GM12878 (cell line): ENCODE data around the gene POC1B. TPM values are rescaled to one million over a fixed set of nuclear protein-coding genes. Genes with fewer than 3 reads are reported as not detected.

ENCODE experiments used
- ATAC-seq: fragments of 200-7000 bp; cut with Tn5 transposase; 3 replicates; pipeline ENCODE4 v1.9.1; 2020; ENCODE audit warnings: mild to moderate bottlenecking, moderate library complexity
- BruUV-seq: library from RNA; stranded (reverse); fragments of 400-500 nt; replicated peaks from 2 replicates; lab custom pipeline; 2021; lab: Mats Ljungman, UMichigan
- CTCF ChIA-PET: fragments of 300-600 bp; sonication (Branson Sonifier 250); formaldehyde crosslinking; extraction: SDS; loops from one replicate; lab custom pipeline; 2021; ENCODE audit warnings: inconsistent platforms; lab: Yijun Ruan, JAX
- POLR2A ChIA-PET: fragments of 350-600 bp; formaldehyde crosslinking; extraction: SDS; loops from one replicate; lab custom pipeline; 2021; ENCODE audit warnings: inconsistent platforms; lab: Charles Lee
- RAD21 ChIA-PET: fragments of 300-600 bp; sonication (Branson Sonifier 250); formaldehyde crosslinking; loops from one replicate; lab custom pipeline; 2023; ENCODE audit warnings: antibody characterized with exemption; ENCODE audit not compliant: unreplicated experiment; lab: Charles Lee
- SMC1A ChIA-PET: fragments of 300-600 bp; sonication (Branson Sonifier 250); formaldehyde crosslinking; loops from one replicate; lab custom pipeline; 2023; ENCODE audit not compliant: unreplicated experiment, uncharacterized antibody; lab: Charles Lee
- DNase-seq: peaks from one replicate; pipeline ENCODE4 v3.0.0-alpha.2; 2011; ENCODE audit warnings: low read depth, low spot score
- FAIRE-seq: peaks from 3 replicates; lab custom pipeline; 2011; peaks lifted over from hg19 to GRCh38; lab: Jason Lieb, UNC
- H2AFZ ChIP-seq: 2 replicates; pipeline ENCODE4 v1.6.0; 2011; ENCODE audit warnings: low read depth, low read length, control low read depth; ENCODE audit not compliant: control insufficient read depth
- H3K27ac ChIP-seq: 2 replicates; pipeline ENCODE4 v1.5.1; 2011; ENCODE audit warnings: control low read depth; ENCODE audit not compliant: control insufficient read depth, insufficient read depth
- H3K27me3 ChIP-seq, 2 experiments: replicated peaks in 1 of 2; 2 replicates each; pipeline versions ENCODE4 v1.6.0 to v1.6.1; 2011; ENCODE audit warnings: low read length in 1 of 2; ENCODE audit not compliant: control insufficient read depth in 2 of 2, insufficient read depth in 2 of 2
- H3K36me3 ChIP-seq, 2 experiments: 2 replicates each; pipeline ENCODE4 v1.5.1; 2011; ENCODE audit warnings: low read length in 1 of 2; ENCODE audit not compliant: control insufficient read depth in 2 of 2, insufficient read depth in 2 of 2
- H3K4me1 ChIP-seq: 2 replicates; pipeline ENCODE4 v1.6.1; 2011; ENCODE audit warnings: mild to moderate bottlenecking, low read length, moderate library complexity, mixed read lengths; ENCODE audit not compliant: control insufficient read depth, insufficient read depth
- H3K4me2 ChIP-seq: 2 replicates; pipeline ENCODE4 v1.6.0; 2011; ENCODE audit warnings: control low read depth; ENCODE audit not compliant: control insufficient read depth, insufficient read depth
- H3K4me3 ChIP-seq: fragments of 200-600 bp; sonication (generic); 2 replicates; pipeline ENCODE4 v1.5.1; 2016
- H3K79me2 ChIP-seq: 2 replicates; pipeline ENCODE4 v1.6.0; 2011; ENCODE audit warnings: low read length; ENCODE audit not compliant: control insufficient read depth, insufficient read depth
- H3K9ac ChIP-seq: 2 replicates; pipeline ENCODE4 v1.8.0; 2011; ENCODE audit warnings: low read length, control low read depth, mixed read lengths; ENCODE audit not compliant: control insufficient read depth, insufficient read depth
- H3K9me3 ChIP-seq: replicated peaks from 3 replicates; pipeline ENCODE4 v1.5.1; 2011; ENCODE audit warnings: mild to moderate bottlenecking, low read length; ENCODE audit not compliant: control insufficient read depth, insufficient read depth
- H4K20me1 ChIP-seq: 2 replicates; pipeline ENCODE4 v1.6.0; 2011; ENCODE audit not compliant: control insufficient read depth, insufficient read depth
- BRCA1 ChIP-seq: IDR thresholded peaks from 2 replicates; pipeline ENCODE4 v1.6.1; 2011; ENCODE audit warnings: low read depth, low read length, improper control_type of control experiment
- CHD4 ChIP-seq: fragments of 200-600 bp; sonication (generic); IDR thresholded peaks from 2 replicates; pipeline ENCODE4 v1.6.1; 2016; ENCODE audit warnings: mild to moderate bottlenecking
- EED ChIP-seq: sonication (generic); IDR thresholded peaks from 2 replicates; pipeline ENCODE4 v1.6.1; 2016; ENCODE audit warnings: antibody characterized with exemption, low read depth
- GABPA ChIP-seq: IDR thresholded peaks from 2 replicates; pipeline ENCODE4 v1.6.1; 2014; ENCODE audit warnings: antibody characterized with exemption, low read depth, mild to moderate bottlenecking, inconsistent platforms
- HDAC6 ChIP-seq: fragments of 200-600 bp; sonication (generic); IDR thresholded peaks from one replicate; pipeline ENCODE4 v1.8.0; 2017; ENCODE audit warnings: antibody characterized with exemption; ENCODE audit not compliant: unreplicated experiment
- KLF5 ChIP-seq: fragments of 450-650 bp; IDR thresholded peaks from 2 replicates; pipeline ENCODE4 v1.6.1; 2014; ENCODE audit warnings: mild to moderate bottlenecking; ENCODE audit not compliant: partially characterized antibody
- MTA3 ChIP-seq: IDR thresholded peaks from 2 replicates; pipeline ENCODE4 v1.6.1; 2012; ENCODE audit warnings: low read length, inconsistent platforms, borderline replicate concordance
- NBN ChIP-seq: fragments of 450-650 bp; IDR thresholded peaks from 2 replicates; pipeline ENCODE4 v1.6.1; 2016
- NFYA ChIP-seq: IDR thresholded peaks from 2 replicates; pipeline ENCODE4 v1.6.1; 2011; ENCODE audit warnings: low read depth, mild to moderate bottlenecking, low read length, improper control_type of control experiment, borderline replicate concordance
- RAD21 ChIP-seq: IDR thresholded peaks from 2 replicates; pipeline ENCODE4 v1.6.1; 2011; ENCODE audit warnings: mild to moderate bottlenecking, low read depth, low read length, moderate library complexity; ENCODE audit not compliant: insufficient read depth
- RB1 ChIP-seq: fragments of 450-650 bp; formaldehyde crosslinking; IDR thresholded peaks from 2 replicates; pipeline ENCODE4 v1.6.1; 2017; ENCODE audit warnings: mild to moderate bottlenecking, borderline replicate concordance
- RUNX3 ChIP-seq: IDR thresholded peaks from 2 replicates; pipeline ENCODE4 v1.6.1; 2012; ENCODE audit warnings: low read length, inconsistent platforms
- SMC3 ChIP-seq: IDR thresholded peaks from 2 replicates; pipeline ENCODE4 v1.6.1; 2011; ENCODE audit warnings: low read length, improper control_type of control experiment, borderline replicate concordance
- STAT3 ChIP-seq: IDR thresholded peaks from 2 replicates; pipeline ENCODE4 v1.6.1; 2011; ENCODE audit warnings: low read depth, low read length, improper control_type of control experiment
- TCF7 ChIP-seq: IDR thresholded peaks from 2 replicates; pipeline ENCODE4 v1.6.1; 2014; ENCODE audit warnings: antibody characterized with exemption, borderline replicate concordance
- YY1 ChIP-seq: IDR thresholded peaks from 2 replicates; pipeline ENCODE4 v1.6.1; 2011; ENCODE audit warnings: low read depth, mild to moderate bottlenecking, low read length
- ZBED1 ChIP-seq: IDR thresholded peaks from 2 replicates; pipeline ENCODE4 v1.6.1; 2016; ENCODE audit warnings: borderline replicate concordance
- WGBS: methylation state at CpG from one replicate; pipeline ENCODE4 v1.1.6; 2016; ENCODE audit warnings: low lambda C conversion rate; ENCODE audit not compliant: insufficient replicate concordance, insufficient coverage; ENCODE audit errors: missing lambda C conversion rate; 5-methylcytosine and 5-hydroxymethylcytosine counted together
- in situ Hi-C: fragments of 300-500 bp; cut with MboI; formaldehyde crosslinking; loops from 9 replicates; pipeline ENCODE4 v1.14.3; 2018; ENCODE audit warnings: mixed read lengths
- intact Hi-C: fragments of 100-400 bp; cut with micrococcal nuclease; formaldehyde crosslinking; loops from one replicate; pipeline ENCODE4 v1.14.2; 2022; ENCODE audit not compliant: unreplicated experiment
- polyA plus RNA-seq, 11 experiments: library from polyadenylated mRNA; depleted of rRNA in 4 of 11; unstranded in 6 of 11; stranded (reverse) in 5 of 11; fragments of >200 nt; fragmentation: Nextera tagmentation in 4 of 11; fragmentation: Illumina TruSeq in 1 of 11; extraction: Ambion mirVana in 4 of 11; extraction: Trizol in 1 of 11; gene quantifications; 1 replicate in 1 of 11; 2 replicates in 10 of 11; pipeline versions ENCODE4 v1.2.1 to v1.2.3, GENCODE V29; 2011 to 2016; ENCODE audit warnings: inconsistent platforms in 2 of 11, missing spikeins in 2 of 11, low read depth in 1 of 11
- total RNA-seq, 4 experiments: library from RNA; depleted of rRNA in 3 of 4; stranded (reverse); fragments of >200 nt in 3 of 4; fragmentation: Illumina TruSeq in 1 of 4; extraction: Trizol in 1 of 4; gene quantifications; 2 replicates each; pipeline versions ENCODE4 v1.2.1 to v1.2.3, GENCODE V29; 2013 to 2021

Gene POC1B
- total and polyA plus RNA-seq, 10 of the 15 experiments (the other 5 are each of a cell fraction or from before 2014, with no cell fraction given) = 4.4 to 17.8 (median 11.3) TPM

DNA sequence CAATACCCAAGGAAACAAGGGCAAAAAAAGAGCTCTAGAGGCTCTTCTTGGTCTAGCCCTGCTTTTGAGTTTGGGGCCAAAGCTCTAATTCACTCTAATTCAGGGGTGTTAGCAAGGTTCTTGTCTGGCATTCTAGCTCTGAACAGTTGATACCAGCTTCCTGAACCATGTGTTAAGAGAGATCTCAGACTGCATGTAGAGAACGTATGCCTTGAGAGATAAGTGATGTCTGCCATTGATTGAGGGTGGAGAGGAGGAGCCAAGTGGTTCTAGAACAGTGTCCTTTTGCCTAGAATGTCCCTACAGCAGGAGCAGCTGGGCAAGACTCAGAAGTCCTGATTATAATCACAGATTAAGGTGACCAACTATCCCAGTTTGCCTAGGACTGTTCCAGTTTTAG is 18.2 kb upstream of the POC1B start:
- Histone ChIP-seq H3K9me3 (no peaks in the 10 kb centered on the region), H3K79me2 (no peaks in the 10 kb centered on the region), H2AFZ (no peak overlapping the region), H3K4me1 (peaks cover 4% of the 10 kb centered on the region; the same call in 1 of the 2 replicates), H3K27ac (no peak overlapping the region), H3K27me3 (no peaks in the 10 kb centered on the region), H3K4me2 (no peak overlapping the region), H3K9ac (no peak overlapping the region), H4K20me1 (no peaks in the 10 kb centered on the region), H3K4me3 (no peak overlapping the region), H3K36me3 (no peaks in the 10 kb centered on the region)
- in situ Hi-C loops = loop anchor here (5.0 to 10.0 kb wide), 2 partner anchors 558 to 711 kb away; no protein-coding TSS in a partner anchor
- ChIA-PET SMC1A (interaction anchor here (0.6 to 8.1 kb wide), 47 partner anchors 9 to 1255 kb away, joined by 3 to 93 read pairs (median 4); partner anchors contain the start of gene GALNT4), CTCF (interaction anchor here (0.6 to 6.8 kb wide), 50 partner anchors 8 to 1313 kb away, joined by 3 to 95 read pairs (median 5); partner anchors contain the start of gene POC1B), POLR2A (interaction anchor here (1.1 kb wide), 1 partner anchor 560 kb away, joined by 7 read pairs; no protein-coding TSS in a partner anchor), RAD21 (interaction anchor here (0.7 to 3.4 kb wide), 32 partner anchors 8 to 1397 kb away, joined by 3 to 43 read pairs (median 4); no protein-coding TSS in a partner anchor)
- DNase-seq (no peak), ATAC-seq (no peak), FAIRE-seq (no peak)
- BruUV-seq = no TSS peak
- intact Hi-C loops = loop anchor here (5.0 to 10.0 kb wide), 5 partner anchors 163 to 1411 kb away; partner anchors contain the start of genes ATP2B1 and CCER1
- WGBS = 100% methylated on average over 1 of the region's 1 CpG
- TF ChIP-seq HDAC6 (no peak), MTA3 (no peak)

DNA sequence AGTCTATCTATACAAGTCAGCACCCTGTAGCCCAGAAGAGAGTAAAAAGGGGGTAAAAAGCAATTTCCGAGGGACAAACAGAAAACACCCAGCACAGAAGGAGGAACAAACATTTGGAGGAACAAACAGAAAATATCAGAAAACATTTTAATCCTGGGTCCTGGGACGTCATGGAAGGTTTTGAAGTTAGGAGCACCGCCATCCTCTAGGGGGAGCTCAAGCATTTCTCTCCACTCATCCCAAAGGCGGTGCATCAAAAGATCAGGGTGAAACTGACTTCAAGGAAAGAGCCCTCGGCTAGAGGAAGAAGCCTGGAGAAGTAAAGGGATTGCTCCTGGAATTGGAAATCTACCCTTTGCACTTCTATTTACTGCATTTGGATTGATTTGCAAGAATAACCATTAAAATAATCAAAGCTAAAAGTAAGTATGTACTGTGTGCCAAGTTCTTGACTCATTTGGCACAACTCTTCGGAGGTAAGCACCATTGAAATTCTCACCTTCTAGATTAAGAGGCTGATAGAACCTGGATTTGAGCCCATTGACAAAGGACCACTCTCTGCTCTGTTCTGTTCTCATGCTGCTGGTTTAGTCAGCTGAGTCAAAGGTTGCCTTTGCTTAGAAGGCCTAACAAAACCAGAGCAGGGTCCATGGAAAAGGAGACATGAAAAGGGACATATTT is 17.2 kb upstream of the POC1B start:
- H3K27me3 ChIP-seq = no peaks in the 10 kb centered on the region
- H3K4me3 ChIP-seq = no peak overlapping the region
- intact Hi-C loops (loop anchor here (1.0 to 10.0 kb wide), 9 partner anchors 164 to 1412 kb away; partner anchors contain the start of genes ATP2B1 and CCER1), in situ Hi-C loops (loop anchor here (5.0 to 10.0 kb wide), 2 partner anchors 559 to 712 kb away; no protein-coding TSS in a partner anchor)
- ChIA-PET POLR2A (no interaction called here), CTCF (interaction anchor here (0.6 to 6.8 kb wide), 48 partner anchors 9 to 1314 kb away, joined by 3 to 95 read pairs (median 5); partner anchors contain the start of gene POC1B), SMC1A (interaction anchor here (0.6 to 8.1 kb wide), 43 partner anchors 8 to 732 kb away, joined by 3 to 93 read pairs (median 4); no protein-coding TSS in a partner anchor), RAD21 (interaction anchor here (0.8 to 3.4 kb wide), 26 partner anchors 9 to 1398 kb away, joined by 3 to 43 read pairs (median 4); no protein-coding TSS in a partner anchor)
- H3K27ac ChIP-seq = no peak overlapping the region
- H3K9ac ChIP-seq = no peak overlapping the region
- ATAC-seq (peak; percentile 94), DNase-seq (peak; percentile 38), FAIRE-seq (peak; percentile 90)
- no TSS peak for BruUV-seq
- peaks cover 4% of the 10 kb centered on the region; the same call in 1 of the 2 replicates for H3K4me1 ChIP-seq
- no peak overlapping the region for H3K4me2 ChIP-seq
- no peaks in the 10 kb centered on the region for H3K9me3 ChIP-seq
- H2AFZ ChIP-seq = no peak overlapping the region
- no peaks in the 10 kb centered on the region for H4K20me1 ChIP-seq
- H3K79me2 ChIP-seq = no peaks in the 10 kb centered on the region
- no peaks in the 10 kb centered on the region for H3K36me3 ChIP-seq
- 22% methylated on average over 6 of the region's 6 CpGs for WGBS
- TF ChIP-seq RAD21 = peak; percentile 99
- no peak for TF ChIP-seq HDAC6
- TF ChIP-seq KLF5 = no peak
- no peak for TF ChIP-seq CHD4
- 0 out of 2 replicates have a peak, but pooled peaks have one; percentile 30 for TF ChIP-seq RB1
- TF ChIP-seq YY1 = peak; percentile 68; the same call in 1 of the 2 replicates
- peak; percentile 7; the same call in 1 of the 2 replicates for TF ChIP-seq RUNX3
- TF ChIP-seq SMC3 = peak; percentile 95
- no peak for TF ChIP-seq ZBED1
- no peak for TF ChIP-seq GABPA
- no peak for TF ChIP-seq NFYA
- TF ChIP-seq EED = peak; percentile 19; the same call in 1 of the 2 replicates
- no peak for TF ChIP-seq BRCA1
- TF ChIP-seq STAT3 = 0 out of 2 replicates have a peak, but pooled peaks have one; percentile 50
- 0 out of 2 replicates have a peak, but pooled peaks have one; percentile 16 for TF ChIP-seq NBN
- TF ChIP-seq TCF7 = peak; percentile 93
